Hippocampal formation (tissue), 2 donors: Measurements from ENCODE around the gene GRIN2A.
A peak's percentile ranks its signal among the peaks of the same experiment; 100 is the strongest.

ENCODE experiments used
- DNase-seq, 2 donors: peaks; one replicate each; lab custom pipeline; 2025; lab: John Stamatoyannopoulos, UW

The GRIN2A gene

GRCh38 chr16:10181196-10182162 lies 749 bp downstream of the GRIN2A start:
- DNase-seq, result peak; percentile 52 to 53

- DNase-seq, result no peak
These were observed 1.5 kb downstream of the GRIN2A start for GRCh38 chr16:10180771-10181163.

GRCh38 chr16:10180042-10180770 lies 2.0 kb downstream of the GRIN2A start:
- DNase-seq, result no peak

GRCh38 chr16:10178526-10178925 lies 3.7 kb downstream of the GRIN2A start:
- DNase-seq, result no peak

GRCh38 chr16:10178080-10178479 lies 4.1 kb downstream of the GRIN2A start:
- DNase-seq, result no peak

GRCh38 chr16:10172848-10173655 lies 9.2 kb downstream of the GRIN2A start:
- no peak for DNase-seq

GRCh38 chr16:10171221-10171620 lies 11.0 kb downstream of the GRIN2A start:
- no peak for DNase-seq

GRCh38 chr16:10169904-10170410 lies 12.3 kb downstream of the GRIN2A start:
- no peak for DNase-seq

- no peak for DNase-seq
These were observed 13.2 kb downstream of the GRIN2A start for GRCh38 chr16:10169031-10169430.

- DNase-seq, result no peak
These were observed 14.0 kb downstream of the GRIN2A start for GRCh38 chr16:10168258-10168657.

GRCh38 chr16:10165643-10166042 lies 16.6 kb downstream of the GRIN2A start:
- DNase-seq, result no peak

- no peak for DNase-seq
These were observed 19.2 kb downstream of the GRIN2A start for GRCh38 chr16:10162981-10163380.

- DNase-seq, result no peak
These were observed 26.1 kb downstream of the GRIN2A start for GRCh38 chr16:10156099-10156498.

- no peak for DNase-seq
These were observed 27.8 kb downstream of the GRIN2A start for GRCh38 chr16:10154389-10154788.

GRCh38 chr16:10153985-10154384 lies 28.2 kb downstream of the GRIN2A start:
- no peak for DNase-seq

- DNase-seq, result no peak
These were observed 30.5 kb downstream of the GRIN2A start for GRCh38 chr16:10151718-10152117.

- DNase-seq, result no peak
These were observed 31.3 kb downstream of the GRIN2A start for GRCh38 chr16:10150906-10151305.

- no peak for DNase-seq
These were observed 36.6 kb downstream of the GRIN2A start for GRCh38 chr16:10145542-10146035.

- DNase-seq, result no peak
These were observed 40.6 kb downstream of the GRIN2A start for GRCh38 chr16:10141671-10142070.

GRCh38 chr16:10138881-10139280 lies 43.3 kb downstream of the GRIN2A start:
- no peak for DNase-seq

- DNase-seq, result no peak
These were observed 44.9 kb downstream of the GRIN2A start for GRCh38 chr16:10137341-10137740.

GRCh38 chr16:10136916-10137315 lies 45.3 kb downstream of the GRIN2A start:
- DNase-seq, result no peak
